ENCODE measurements around the gene SLC6A2.
"Not testable (repeated sequence)": the region's sequence is repeated elsewhere in the genome, so short reads cannot be mapped to it uniquely, and the experiment has no call there.

Gene SLC6A2

DNA sequence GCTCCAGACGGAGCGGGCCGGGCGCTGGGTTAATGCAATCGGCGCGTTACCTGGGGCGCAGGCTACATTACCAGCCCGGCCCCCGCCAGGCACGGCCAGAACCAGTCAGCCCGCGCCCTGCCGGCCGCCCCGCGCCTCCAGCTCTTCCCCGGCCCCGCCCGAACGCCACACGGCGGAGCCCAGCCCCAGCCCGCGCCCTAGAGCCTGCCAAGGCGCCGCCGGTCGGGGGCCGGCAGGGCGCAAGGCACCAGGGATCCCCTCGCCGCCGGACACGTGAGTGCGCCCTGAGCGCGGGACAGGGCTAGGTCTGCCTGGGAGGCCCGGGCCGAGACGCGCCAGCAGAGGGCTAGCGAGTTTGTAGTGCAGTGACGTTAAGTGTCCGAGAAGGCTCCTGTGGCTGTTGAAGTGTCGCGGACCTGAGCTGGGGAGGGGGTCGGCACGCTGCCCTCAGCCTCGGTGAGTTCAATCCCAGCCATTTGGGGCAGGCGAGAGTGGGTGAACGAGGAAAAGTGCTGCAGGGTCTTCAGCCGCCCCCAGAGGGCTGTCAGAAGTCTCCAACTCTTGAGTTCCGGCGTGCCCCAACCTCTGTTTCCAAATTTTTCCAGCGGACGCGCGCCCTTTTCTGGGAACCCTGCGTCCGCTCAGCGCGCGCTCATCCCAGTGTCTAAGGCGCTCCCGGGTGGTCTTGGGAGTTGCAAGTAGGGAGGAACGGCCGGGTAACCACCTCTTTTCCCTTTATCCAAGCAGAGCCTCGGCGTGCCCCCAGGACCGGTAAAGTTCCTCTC lies at the start of gene SLC6A2:
Gene SLC6A2, plus strand, starts transcription at position 92 of the 785 bp plus-strand sequence. CDS start 707 bp downstream, outside the sequence.
- DNase-seq = no peak

DNA sequence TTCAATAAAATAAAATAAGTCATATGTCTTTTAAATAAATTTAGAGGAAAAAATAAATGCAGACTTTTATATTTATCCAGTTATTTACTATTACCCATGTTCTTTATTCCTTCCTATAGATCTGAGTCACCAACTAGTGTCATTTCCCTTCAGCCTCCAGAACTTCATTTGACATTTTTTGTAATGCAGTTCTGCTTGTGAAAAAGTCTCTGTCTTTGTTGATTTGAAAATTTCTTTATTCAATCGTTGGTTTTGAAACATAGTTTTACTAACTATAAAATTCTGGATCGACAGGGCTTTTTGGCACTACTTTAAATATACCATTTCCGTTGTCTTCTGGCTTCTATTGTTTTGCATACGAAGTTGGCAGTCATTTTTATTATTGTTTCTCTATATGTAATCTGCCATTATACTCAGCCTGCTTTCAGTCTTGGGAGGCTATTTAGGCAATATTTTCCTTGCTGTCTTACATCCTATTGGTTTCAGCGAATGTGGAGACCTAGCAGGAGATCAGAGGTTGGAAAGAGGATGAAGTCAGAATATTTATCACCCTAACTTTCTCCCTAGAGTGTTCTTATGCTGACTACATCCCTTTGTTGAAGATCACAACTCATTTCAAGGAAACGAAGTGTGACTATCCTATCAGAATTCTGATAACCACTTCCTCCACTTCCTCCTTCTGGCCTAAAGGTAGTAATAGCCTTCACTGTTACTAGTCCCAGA lies 42.0 kb upstream of the SLC6A2 start:
- DNase-seq = no peak

DNA sequence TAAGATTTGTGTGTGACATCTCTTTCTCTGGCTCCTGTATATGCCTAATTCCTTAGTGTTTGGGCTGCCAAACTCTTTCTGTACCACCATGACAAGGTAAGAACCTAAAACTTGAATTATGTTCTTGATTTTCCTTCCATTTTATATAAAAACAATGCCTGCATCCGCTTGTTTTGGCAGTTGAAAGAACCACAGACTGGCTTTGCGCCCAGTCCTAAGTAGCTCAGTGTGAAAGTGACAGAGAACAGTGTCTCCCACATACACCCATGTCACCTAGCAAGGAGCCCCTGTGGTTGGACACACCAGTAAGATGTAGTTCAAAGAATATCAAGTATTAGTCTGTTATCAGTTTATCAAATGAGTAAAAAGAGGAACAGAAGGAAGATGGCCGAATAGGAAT lies 40.7 kb upstream of the SLC6A2 start:
- no peak for DNase-seq

DNA sequence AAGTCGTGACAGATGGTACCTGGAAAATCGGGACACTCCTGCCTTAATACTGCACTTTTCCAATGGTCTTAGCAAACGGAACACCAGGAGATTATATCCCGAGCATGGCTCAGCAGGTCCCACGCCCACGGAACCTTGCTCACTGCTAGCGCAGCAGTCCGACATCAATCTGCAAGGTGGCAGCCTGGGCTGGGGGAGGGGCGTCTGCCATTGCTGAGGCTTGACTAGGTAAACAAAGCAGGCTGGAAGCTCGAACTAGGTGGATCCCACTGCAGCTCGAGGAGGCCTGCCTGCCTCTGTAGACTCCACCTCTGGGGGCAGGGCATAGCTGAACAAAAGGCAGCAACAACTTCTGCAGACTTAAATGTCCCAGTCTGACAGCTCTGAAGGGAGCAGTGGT lies 40.1 kb upstream of the SLC6A2 start:
- not testable (repeated sequence) for DNase-seq

DNA sequence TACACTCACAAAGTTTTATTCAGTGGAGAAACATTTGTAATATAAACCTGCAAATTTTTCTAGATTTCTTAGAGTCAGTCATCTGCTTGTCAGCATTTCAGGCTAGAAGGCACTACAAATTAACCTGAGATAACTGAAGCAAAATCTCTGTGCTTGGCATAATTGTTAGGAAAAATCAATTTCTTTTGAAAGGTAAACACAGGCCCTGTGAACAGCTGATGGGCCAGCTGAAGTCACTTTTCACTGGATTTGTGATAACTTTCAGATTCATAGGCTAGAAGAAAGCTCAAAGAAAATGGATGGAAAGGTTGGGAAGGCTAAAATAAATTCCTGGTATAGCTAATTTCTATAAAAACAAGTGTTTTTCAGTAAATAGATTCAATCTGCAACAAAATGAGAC lies 34.0 kb upstream of the SLC6A2 start:
- no peak for DNase-seq

DNA sequence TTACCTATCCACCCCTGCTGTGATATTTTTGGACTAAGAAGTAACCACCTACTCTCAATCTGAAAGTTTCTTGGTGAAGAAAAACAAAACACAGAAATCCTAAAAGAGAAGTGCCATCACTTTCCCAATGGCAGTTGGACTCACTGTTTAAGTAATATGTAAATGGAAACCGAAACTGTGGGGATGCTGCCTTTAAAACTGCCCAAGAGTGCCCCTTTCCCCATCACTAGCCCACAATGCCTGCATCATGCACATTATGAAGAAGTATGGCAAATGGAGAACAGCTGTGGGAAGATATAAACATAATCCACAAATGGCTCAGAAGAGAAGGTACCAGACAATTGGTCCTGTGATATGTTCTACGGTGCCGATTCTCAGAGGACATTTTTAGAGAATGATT lies 33.5 kb upstream of the SLC6A2 start:
- DNase-seq = no peak

DNA sequence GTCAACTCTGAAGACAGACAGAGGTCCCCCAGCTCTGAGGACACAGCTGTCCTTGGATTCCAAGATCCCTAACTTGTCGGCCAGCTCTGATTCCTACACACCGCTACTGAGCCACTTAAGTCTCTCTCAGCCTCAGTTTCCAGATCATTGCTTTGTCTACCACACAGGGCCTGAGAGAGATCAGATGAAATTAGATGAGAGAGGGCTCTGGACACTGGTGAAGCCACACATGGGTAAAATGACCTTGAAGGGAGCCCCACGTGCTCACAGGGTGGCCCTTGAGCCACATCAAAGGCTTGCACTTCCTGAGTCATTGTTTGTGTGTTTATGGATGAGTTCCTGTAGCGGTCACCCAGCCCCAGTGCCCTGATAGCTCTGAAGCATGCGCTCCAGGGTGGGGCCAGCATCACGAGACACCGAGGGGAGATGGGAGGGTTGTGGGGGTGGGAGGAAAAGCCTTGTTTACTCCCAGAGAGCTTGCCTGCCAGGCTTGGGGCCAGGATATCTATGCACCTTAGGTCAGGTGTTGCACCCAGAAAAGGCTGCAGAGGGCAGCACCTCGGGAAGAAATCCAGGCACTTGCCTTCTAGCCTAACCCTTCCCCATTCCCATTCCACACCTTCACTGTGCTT lies 32.7 kb upstream of the SLC6A2 start:
- DNase-seq = no peak

DNA sequence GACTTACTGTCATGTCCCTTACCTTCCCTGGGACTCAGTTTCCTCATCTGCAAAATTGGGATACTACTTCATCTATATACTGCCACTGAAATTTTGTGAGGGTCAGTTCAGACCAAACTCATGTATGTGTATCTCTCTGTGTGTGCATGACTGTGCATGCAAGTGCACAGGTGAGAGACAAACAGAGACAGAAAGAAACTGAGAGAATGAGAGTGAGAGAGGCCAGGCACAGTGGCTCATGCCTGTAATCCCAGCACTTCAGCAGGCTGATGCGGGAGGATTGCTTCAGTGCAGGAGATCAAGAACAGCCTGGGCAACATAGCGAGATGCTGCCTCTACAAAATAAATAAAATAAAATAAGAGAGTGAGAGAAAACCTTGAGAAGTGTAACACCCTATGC lies 32.1 kb upstream of the SLC6A2 start:
- DNase-seq = no peak

DNA sequence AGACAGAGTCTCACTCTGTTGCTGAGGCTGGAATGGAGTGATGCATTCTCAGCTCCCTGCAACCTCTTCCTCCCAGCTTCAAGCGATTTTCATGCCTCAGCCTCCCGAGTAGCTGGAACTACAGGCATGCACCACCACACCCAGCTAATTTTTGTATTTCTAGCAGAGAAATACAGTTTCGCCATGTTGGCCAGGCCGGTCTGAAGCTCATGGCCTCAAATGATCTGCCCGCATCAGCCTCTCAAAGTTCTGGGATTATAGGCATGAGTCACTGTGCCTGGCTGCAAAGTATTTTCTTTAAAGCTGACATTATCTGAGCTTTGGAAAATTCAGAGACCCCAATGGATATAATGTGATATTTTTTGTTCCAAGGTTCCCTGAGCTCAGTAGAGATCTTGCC lies 31.1 kb upstream of the SLC6A2 start:
- DNase-seq = no peak

DNA sequence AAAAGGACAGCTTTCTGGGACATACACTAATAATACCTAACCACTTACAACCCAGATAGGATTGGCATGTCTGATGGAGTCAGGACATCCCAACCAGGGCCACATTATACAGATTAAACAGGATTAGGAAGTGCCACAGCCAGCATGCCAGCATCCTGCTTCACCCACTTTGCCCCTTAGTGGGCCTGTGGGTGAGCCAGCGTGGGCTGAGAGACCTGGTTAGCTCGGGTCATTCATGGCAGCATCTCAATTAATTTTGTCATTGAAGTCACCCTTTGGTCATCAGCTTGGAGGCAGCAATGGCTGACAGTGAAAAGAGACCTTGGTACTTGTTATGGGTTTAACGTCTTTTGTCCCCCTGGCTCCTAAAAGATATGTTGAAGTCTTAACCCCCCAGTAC lies 29.9 kb upstream of the SLC6A2 start:
- DNase-seq = no peak

DNA sequence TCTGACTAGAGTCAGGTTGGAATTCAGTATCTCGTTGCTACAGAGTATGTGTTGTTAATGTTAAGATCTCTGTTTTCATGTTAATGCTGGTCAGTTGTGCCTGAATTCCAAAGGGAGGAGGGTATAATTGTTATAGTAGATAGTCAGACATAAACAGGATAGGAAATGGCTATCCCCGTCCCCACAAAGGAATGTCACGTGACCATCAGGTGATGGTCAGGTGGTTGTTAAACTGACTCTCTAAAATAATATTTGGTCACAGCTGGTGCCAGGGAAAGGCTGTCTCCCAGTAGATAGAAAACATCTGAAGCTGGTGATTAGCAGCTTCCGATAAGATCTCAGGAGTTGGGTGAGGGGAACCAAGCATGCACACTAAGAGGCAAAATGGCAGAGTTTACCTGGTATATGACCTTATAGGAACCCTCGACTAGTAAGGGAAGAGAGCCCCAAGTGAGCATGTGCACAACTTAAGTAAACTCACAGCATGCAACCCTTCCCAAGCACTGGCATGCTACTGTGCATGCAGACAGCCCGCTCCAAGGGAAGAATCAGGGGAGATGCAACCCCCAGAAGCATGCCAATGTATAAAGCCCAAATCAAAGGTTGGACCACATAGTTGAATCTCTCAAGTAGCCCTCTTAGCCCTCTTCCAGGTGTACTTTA lies 27.4 kb upstream of the SLC6A2 start:
- no peak for DNase-seq

DNA sequence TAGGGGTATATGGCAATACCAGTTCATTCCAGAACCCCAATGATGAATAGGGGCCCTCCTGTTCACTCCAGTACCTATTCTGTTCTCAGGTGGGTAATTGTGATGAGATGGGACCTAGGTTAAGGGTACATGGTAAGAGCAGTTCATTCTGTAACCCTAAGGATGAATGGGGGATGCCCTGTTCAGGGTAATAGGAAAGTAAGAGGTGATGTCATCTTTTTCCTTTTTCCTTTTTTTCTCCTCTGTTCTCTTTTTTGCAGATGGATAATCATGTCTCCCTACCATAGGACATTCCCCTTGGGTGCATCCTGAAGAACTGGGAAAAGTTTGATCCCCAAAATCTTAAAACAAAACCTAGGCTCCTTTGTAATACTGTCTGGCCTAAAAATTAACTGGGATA lies 25.0 kb upstream of the SLC6A2 start:
- no peak for DNase-seq

DNA sequence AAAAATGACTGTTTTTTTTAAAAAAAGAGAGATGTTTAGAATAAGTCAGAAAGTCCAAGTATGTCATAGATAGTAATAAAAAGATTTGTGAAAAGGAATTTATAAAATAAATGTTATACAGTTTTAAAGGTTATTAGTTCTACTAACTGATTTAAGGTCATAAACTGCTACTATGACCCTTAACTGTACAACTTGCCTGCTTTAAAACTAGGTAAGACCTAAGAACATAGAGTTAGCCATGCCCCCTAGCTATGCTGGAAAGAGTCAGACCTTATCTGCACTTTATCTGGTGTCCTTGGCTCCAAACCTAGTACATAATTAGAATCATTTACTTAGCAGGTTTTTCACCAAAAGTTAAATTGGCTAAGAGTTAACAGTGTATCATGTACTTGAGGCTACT lies 23.5 kb upstream of the SLC6A2 start:
- DNase-seq = no peak

DNA sequence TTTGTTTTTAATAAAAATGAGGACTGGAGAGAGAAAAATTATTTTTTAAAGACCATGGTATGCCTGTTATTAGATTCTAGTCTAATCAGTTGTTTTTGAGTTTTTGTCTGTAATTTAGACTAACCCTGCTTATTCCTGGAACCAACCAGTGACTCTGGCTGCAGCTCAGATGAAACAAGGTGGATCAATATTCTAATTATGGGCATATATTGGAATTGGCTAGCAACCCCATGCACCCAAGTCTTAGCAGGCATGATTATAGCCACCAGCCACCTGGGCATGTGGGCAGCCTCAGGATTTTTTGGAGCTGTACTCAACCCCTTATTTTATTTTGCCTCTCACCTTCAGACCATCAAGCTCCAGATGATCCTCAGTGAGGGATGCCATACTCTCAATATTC lies 21.6 kb upstream of the SLC6A2 start:
- no peak for DNase-seq

DNA sequence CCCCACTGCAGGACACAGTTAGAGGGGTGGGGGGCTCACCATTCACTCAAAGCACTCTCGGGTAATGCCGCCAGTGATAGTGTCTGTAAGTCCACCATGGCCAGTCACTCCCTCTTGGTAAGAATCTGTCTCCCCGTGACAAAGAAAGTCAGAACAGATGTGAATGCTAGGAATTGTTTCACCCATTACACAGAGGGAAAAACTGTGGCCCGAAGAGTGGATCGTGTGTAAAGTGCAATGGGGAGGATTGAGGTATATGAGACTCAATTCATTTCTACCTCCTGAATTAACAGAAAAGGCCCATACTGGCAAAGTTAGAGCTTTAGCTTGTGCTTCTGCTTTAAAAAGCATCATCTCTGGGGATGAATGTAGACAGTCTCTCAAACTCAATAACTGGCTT lies 17.5 kb upstream of the SLC6A2 start:
- no peak for DNase-seq

DNA sequence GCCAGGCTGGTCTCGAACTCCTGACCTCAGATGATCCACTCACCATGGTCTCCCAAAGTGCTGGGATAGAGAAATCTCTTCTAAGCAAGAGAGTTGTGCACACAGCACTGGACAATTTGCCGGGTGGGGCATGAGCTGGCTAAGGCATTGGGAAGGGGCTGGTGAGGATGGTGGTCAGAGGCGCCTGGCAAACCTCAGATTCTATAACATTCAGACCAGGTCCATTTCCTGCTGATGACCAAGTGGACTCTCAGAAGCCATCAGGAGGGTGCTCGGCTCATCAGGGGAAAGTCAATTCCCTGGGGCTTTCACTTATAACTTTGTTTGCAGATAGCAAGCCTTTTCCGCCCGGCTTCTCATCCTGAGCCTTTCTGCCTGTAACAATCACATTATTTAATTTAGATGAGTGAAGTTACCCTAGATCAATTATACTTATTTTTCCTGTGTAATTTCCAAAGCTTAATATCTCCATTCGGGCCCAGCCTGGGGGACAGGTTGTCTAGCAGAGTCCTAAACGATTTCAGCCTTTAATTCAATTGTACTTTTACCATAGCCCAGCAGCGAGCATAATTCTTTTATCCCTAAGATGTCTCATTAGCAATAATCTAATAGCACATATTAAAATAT lies 15.0 kb upstream of the SLC6A2 start:
- DNase-seq = no peak

DNA sequence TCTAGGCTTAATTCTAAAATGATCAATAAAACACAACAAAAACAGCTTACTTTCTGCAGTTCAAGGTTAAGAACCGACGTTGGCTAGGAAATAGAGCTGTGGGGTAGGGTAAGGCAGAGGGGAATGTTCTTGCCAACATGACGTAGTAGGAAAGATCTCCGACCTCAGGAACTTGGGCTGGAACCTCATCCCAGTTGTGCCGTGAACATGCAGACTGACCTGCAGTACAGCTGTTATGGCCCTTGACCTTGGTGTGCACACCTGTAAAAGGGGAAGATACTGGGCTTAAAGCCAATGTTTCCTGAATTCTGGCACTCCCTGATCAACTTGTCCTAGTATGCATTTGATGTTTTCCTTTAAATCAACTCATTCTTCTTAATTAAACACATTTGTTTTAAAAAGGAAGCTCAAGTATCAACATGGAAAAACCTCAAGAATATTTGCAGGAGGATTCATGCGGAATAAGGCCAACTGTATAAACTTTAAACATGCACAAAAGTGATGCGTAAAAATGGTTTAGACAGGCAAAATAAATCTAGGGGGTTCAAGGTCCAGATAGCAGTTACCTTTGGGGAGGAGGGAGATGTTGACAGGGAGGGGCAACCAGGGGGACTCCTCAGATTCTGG lies 14.2 kb upstream of the SLC6A2 start:
- DNase-seq = no peak

DNA sequence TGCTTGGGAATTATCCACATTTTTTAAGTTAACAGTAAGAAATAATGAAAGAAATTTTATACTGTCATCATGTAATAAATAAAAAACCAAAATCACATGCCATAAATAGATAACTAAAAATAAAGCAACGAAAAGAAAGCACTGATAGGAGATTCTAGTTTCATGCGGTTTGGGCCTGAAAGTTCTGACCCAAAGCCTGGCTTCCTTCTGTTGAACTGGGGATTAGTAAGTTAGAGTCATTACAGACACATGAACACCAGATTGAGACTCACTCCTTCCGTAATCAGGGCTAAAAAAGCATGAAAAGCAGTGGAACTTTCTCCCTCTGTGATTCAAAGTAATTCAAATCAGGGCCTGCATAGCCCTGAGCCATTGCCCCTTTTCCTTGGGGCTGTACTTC lies 13.2 kb upstream of the SLC6A2 start:
- DNase-seq = no peak

DNA sequence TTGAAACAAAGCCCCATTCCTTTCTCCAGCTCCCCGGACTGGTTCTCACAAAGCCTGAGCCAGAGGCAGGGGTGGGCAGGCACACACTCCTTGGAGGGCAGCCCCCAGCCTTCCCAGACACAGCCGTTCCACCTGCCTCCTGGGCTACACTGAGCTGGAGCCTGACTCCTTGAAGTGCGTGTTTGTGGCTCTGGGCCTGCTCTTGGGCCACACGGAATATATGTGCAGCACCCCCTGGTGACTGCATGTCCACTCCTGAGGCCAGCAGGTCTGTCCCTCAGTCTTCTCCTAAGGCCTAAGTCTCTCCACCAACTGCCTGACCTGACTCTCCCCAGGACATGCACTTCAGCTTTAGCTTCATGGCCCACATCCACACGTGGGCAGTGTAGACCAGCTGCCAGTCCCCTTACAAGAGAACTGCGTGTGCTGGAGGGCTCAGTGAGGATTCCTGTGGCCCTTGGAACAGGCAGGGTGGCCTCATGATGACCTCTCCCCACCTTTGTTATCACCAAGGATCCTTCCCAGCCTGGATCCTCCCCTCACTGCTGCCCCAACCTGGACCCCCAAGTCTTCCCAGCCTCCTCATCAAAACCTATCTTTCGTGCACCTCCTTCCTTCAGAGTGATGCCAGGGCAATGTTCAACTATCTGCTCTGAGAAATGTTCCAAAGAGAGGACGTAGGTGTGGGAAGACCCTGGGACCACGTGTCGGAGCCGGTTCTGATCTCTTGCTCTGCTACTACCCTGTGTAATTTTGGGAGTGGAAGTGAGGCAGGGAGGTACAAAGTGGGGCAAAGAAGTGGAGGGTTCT lies 12.4 kb upstream of the SLC6A2 start:
- no peak for DNase-seq

DNA sequence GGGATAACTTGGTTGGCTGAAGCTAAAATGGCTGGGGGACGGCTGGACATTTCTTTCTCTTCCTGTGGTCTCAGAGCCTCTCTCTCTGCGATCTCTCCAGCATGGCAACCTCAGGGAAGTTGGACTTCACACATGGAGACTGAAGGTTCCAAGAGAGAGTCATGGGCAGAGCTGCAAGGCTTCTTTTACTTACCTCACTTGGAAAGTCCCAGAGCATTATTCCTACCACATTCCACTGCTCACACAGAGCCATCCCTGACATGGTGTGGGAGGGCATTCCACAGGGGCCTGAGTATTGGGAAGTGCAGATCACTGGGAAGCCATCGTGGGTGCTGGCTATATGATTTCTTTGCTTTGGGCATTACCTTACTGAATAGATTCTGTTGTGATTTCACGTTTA lies 9.8 kb upstream of the SLC6A2 start:
- no peak for DNase-seq

DNA sequence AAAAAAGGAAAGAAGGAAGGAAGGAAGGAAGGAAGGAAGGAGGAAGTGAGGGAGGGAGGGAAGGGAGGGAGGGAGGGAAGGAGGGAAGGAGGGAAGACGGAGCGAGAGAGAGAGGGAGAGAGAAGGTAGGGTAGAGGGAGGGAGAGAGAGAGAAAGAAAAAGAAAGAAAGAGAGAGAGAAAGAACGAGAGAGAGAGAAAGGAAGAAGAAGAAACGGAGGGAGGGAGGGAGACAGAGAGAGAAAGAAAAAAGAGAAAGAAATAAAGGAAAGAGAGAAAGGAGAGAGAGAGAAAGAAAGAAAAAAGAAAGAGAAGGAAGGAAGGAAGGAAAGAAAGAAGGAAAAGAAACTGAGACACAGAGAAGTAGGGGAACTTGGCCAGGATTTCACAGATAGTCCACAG lies 8.4 kb upstream of the SLC6A2 start:
- no peak for DNase-seq

DNA sequence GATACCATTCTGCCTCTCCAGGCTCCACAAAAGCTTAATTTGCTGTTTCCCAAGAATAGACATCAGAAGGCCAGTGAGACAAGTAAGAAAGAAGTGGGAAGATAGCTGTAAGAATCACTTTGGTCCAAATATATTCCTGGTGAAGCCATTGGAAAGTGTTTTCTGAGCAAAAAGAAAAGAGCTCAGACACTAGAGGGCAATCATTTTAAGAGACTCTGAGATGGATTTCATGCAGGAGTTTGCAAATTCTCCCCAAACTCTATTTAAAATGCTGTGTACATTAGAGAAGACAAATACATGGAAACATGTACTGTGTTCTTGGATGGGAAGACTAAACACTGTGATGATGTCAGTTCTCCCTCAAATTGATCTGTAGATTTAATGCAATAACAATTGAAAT lies 8.0 kb upstream of the SLC6A2 start:
- no peak for DNase-seq
